ENCODE measurements around the gene TRAPPC10.
"Not testable (repeated sequence)": the region's sequence is repeated elsewhere in the genome, so short reads cannot be mapped to it uniquely, and the experiment has no call there.

Gene TRAPPC10

DNA sequence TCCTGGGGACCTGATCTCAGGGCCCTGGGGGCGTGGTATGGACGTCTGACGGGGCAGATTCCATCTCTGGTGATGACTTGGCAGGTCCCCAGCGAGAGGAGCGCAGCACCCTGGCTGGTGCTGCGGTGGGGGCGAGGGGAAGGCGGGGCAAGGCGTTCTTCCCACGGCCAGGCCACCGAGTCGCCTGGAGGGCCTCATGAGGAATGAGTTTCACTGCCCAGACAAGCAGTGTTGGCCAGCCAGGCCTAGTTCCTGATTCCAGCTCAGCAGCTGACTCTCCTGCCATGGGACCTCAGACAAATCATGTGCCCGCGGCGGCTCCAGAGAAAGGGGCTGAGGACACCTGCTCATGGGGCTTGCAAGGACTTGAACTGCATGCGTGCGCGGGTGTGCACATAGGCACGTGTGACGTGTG, 142.7 kb downstream of the TRAPPC10 start:
- DNase-seq: not testable (repeated sequence)

DNA sequence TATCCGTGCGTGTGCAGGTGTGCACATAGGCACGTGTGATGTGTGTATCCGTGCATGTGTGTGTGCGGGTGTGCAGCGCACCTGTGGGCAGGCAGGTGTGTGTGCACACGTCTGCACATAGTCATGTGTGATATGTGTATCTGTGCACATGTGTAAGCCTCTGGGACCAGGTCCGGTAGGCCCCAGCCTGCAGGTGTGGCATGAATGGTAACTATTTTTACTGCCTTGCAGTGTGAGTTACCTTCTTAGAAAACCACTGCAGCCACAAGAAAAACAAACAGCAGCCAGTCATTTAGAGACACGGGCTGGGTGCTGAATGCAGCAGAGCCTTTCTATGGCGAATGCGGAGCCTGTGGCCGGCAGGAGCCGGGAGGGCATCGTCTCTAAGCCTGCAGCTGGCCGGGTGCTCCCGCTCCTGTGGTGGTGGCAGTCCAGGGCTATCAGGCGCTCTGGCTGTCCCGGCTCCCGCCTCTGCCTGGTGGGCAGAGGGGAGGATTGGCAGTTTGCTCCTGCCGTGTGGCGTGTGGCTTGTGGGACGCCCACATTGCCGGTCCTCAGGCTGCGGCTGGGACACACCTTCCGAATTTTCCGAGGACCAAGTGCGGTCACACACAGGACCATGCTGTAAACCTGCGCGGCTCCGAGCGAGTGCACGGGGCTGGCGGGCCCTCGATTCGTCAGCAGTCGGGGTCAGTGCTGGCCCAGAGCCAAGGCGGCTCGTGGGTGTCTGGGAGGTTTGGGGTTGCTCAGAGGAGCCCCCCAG, 143.3 kb downstream of the TRAPPC10 start:
- DNase-seq: not testable (repeated sequence)

DNA sequence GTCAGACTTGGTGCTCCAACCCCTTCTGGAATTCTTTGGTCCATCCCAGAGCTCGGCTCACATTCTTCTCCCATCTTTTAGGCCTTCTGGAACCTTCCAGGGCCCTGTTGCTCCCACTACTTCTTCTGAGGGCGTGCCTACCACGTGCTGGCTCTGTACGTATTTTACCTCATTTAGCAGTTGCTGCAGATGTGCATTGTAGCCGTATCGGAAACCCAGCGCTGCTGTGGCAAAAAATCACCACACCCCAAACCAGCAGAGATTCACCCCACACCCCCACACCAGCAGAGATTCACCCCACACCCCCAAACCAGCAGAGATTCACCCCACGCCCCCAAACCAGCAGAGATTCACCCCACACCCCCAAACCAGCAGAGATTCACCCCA, 143.9 kb downstream of the TRAPPC10 start:
- not testable (repeated sequence) for DNase-seq

Data from NCI-H446 treated with DMSO at 0.1 percent for 48 hours (cell line).